ENCODE data around the gene BICDL2. TPM values are rescaled to one million over a fixed set of nuclear protein-coding genes. Genes with fewer than 3 reads are reported as not detected.

BICDL2 gene
- total RNA-seq, 1 donor from 2014 or later, result 16.3 TPM

DNA sequence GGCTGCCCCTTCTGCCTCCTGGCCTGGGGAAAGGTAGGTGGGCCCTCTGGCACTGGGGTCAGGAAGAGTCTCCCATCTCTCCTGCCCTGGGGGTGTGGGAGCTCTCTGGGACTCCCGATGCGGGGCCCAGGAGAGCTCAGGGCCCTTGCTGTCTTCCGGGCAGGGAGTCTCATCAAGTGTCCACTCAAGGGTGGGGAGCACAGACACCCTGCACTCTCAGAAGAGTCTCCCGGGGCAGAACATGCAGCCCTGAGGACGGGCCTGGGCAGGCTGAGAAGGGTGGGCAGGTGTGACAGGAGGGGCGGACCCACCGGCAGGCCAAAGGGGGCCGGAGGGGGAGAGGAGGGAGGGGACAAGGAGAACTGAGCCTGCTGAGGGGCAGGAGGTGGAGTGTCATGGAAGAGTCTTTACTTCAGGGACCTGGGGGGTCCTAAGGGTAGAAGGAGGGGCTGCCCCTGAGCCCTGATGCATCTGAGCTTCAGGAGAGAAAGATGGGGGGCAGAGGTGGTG lies 48.1 kb downstream of the BICDL2 start:
- Histone ChIP-seq H3K9me3 (no peaks in the 10 kb centered on the region), H3K27me3 (peaks cover 9% of the 10 kb centered on the region), H3K4me1 (peaks cover 10% of the 10 kb centered on the region), H3K36me3 (no peaks in the 10 kb centered on the region), H3K4me3 (no peak overlapping the region), H3K27ac (no peak overlapping the region)
- TF ChIP-seq, protein P1, sequence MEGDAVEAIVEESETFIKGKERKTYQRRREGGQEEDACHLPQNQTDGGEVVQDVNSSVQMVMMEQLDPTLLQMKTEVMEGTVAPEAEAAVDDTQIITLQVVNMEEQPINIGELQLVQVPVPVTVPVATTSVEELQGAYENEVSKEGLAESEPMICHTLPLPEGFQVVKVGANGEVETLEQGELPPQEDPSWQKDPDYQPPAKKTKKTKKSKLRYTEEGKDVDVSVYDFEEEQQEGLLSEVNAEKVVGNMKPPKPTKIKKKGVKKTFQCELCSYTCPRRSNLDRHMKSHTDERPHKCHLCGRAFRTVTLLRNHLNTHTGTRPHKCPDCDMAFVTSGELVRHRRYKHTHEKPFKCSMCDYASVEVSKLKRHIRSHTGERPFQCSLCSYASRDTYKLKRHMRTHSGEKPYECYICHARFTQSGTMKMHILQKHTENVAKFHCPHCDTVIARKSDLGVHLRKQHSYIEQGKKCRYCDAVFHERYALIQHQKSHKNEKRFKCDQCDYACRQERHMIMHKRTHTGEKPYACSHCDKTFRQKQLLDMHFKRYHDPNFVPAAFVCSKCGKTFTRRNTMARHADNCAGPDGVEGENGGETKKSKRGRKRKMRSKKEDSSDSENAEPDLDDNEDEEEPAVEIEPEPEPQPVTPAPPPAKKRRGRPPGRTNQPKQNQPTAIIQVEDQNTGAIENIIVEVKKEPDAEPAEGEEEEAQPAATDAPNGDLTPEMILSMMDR (IDR thresholded peaks at IDR 0.05), result no peak
- intact Hi-C loops (cut with DNase I), result no loop called here
- DNase-seq (no peak), ATAC-seq (no peak)

DNA sequence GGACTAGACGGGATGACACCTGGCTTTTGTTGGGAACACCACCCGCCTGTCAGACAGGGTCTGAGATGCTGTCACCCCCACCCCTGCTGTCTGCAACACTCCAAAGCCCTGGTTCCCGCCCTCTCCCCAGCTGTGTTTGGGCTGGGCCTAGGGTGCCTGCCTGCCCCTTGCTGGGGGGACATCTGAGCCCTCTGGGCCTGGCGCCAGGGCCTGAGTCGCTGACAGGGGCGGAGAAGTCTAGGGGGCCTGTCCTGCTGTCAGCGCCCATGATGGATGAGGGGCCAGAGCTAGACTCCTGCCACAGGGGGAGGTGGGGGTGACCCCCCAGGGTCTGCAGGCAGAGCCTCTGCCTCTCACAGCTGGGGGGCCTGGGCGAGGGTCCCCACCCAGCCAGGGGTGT lies 48.9 kb downstream of the BICDL2 start:
- Histone ChIP-seq H3K36me3 (no peaks in the 10 kb centered on the region), H3K9me3 (no peaks in the 10 kb centered on the region), H3K4me3 (no peak overlapping the region), H3K27me3 (peaks cover 9% of the 10 kb centered on the region), H3K27ac (no peak overlapping the region), H3K4me1 (peaks cover 10% of the 10 kb centered on the region)
- TF ChIP-seq, protein P1 (IDR thresholded peaks at IDR 0.05), result no peak
- ATAC-seq, result no peak
- DNase-seq, result no peak
- intact Hi-C loops (cut with DNase I), result no loop called here

DNA sequence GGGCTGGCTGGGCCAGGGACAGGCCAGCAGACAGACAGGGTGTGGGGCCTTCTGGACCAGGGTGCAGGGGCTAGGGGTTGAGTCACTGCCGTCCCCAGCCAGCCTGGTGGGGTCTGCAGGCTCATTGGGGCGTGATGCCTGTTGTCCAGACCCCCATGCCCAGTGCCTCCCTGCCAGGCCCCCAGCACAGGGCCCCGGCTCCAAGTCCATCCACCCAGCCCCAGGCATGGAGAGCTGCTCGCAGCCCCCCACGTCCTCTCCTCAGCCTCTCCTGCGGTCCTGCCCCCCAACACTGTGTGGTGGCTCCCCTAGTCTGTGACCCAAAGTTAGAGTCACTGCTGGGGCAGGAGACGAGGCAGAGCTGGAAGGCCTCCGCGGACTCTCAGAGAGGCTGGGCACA lies 49.5 kb downstream of the BICDL2 start:
- H3K36me3 ChIP-seq, result no peaks in the 10 kb centered on the region
- H3K27me3 ChIP-seq, result peaks cover 9% of the 10 kb centered on the region
- no peak overlapping the region for H3K27ac ChIP-seq
- peaks cover 10% of the 10 kb centered on the region for H3K4me1 ChIP-seq
- intact Hi-C loops (cut with DNase I), result no loop called here
- H3K9me3 ChIP-seq, result no peaks in the 10 kb centered on the region
- no peak for ATAC-seq
- DNase-seq, result no peak
- no peak overlapping the region for H3K4me3 ChIP-seq
- TF ChIP-seq, protein P1 (IDR thresholded peaks at IDR 0.05), result no peak

DNA sequence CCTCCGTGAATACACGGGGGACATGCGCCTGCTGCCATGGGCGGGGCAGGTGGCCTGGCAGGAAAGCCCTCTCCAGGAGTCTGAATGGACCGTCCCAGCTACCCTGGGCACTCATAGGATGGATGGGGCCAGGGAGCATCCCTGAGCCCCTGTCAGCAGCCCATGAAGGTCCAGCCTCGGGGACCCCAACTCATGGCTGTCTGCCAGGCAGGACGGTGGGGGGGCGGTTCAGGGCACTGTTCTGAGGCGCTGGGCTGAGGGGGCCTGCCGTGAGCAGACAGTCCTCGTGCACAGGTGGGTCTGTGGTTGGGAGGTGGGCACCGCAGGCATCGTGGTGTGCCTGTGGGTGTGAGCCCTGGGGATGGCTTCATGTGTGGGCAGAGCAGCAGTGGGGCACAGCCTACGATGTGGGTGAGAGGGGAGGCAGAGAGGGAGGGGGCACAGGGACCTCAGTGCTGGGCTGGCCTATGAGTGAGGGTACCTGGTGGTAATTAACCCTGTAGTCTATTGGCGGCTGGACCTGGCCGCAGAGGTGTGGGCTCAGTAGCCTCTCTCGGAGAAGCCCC lies 50.0 kb downstream of the BICDL2 start:
- Histone ChIP-seq H3K36me3 (no peaks in the 10 kb centered on the region), H3K27me3 (peaks cover 9% of the 10 kb centered on the region), H3K27ac (no peak overlapping the region), H3K4me3 (no peak overlapping the region), H3K9me3 (no peaks in the 10 kb centered on the region), H3K4me1 (peaks cover 10% of the 10 kb centered on the region)
- DNase-seq, result no peak
- TF ChIP-seq, protein P1 (IDR thresholded peaks at IDR 0.05), result no peak
- intact Hi-C loops (cut with DNase I), result no loop called here
- ATAC-seq, result no peak

DNA sequence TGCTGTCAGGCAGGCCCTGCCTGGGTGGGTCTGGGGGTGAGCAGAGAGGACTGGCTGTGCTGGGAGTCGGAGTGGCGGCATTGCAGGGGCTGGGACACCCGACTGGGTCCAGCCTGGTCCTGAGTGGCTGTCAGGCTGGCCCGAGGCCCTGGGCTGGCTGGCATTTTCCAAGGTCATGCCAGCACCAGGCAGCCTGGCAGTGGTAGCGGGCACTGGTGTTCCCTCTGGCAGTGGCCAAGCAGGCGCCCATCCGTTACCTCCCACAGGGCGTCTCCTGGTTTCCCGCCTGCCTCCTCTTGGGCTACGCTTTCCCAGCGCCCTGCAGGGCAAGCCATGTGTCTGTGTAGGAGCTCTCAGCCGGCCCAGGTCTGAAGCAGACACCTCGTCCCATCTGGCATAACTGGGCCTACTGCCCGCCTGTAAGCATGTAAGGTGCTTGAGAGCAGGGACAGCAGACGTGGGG lies 50.8 kb downstream of the BICDL2 start:
- ATAC-seq (no peak), DNase-seq (no peak)
- peaks cover 9% of the 10 kb centered on the region for H3K27me3 ChIP-seq
- H3K27ac ChIP-seq, result no peak overlapping the region
- intact Hi-C loops (cut with DNase I), result no loop called here
- no peak overlapping the region for H3K4me3 ChIP-seq
- H3K36me3 ChIP-seq, result no peaks in the 10 kb centered on the region
- TF ChIP-seq, protein P1 (IDR thresholded peaks at IDR 0.05), result no peak
- peaks cover 13% of the 10 kb centered on the region for H3K4me1 ChIP-seq
- H3K9me3 ChIP-seq, result no peaks in the 10 kb centered on the region
